HepG2 (cell line): ENCODE results near the gene PELI3. TPM values are rescaled to one million over a fixed set of nuclear protein-coding genes. Genes with fewer than 3 reads are reported as not detected.

Experiments
- ASH2L ChIP-seq: fragments of 300-600, 200-600 bp; sonication (generic); IDR thresholded peaks from 2 replicates; pipeline ENCODE4 v1.7.0; 2017; ENCODE audit warnings: low read depth, mild to moderate bottlenecking, moderate library complexity, mixed read lengths, low read length; ENCODE audit not compliant: insufficient read length
- ATRX ChIP-seq: sonication (generic); formaldehyde crosslinking; IDR thresholded peaks from 2 replicates; pipeline ENCODE4 v1.4.0; 2020; ENCODE audit warnings: missing genetic modification reagents, borderline replicate concordance
- CREBL2 ChIP-seq: sonication (generic); formaldehyde crosslinking; IDR thresholded peaks from 2 replicates; pipeline ENCODE4 v1.8.1; 2023; ENCODE audit warnings: missing genetic modification reagents, mild to moderate bottlenecking, borderline replicate concordance
- GATAD1 ChIP-seq: IDR thresholded peaks from 2 replicates; pipeline ENCODE4 v1.6.1; 2016; ENCODE audit warnings: missing genetic modification reagents, missing compliant biosample characterization
- HMGXB3 ChIP-seq: sonication (generic); formaldehyde crosslinking; IDR thresholded peaks from 2 replicates; pipeline ENCODE4 v1.4.0; 2020; ENCODE audit warnings: missing genetic modification reagents, borderline replicate concordance
- LRRFIP1 ChIP-seq: sonication (generic); formaldehyde crosslinking; conservative IDR thresholded peaks from 2 replicates; pipeline ENCODE4 v1.4.0; 2020; ENCODE audit warnings: missing genetic modification reagents
- MAFG ChIP-seq: sonication (generic); formaldehyde crosslinking; IDR thresholded peaks from 2 replicates; pipeline ENCODE4 v1.5.1; 2020; ENCODE audit warnings: mild to moderate bottlenecking, missing genetic modification reagents
- RARG ChIP-seq: sonication (generic); formaldehyde crosslinking; IDR thresholded peaks from 2 replicates; pipeline ENCODE4 v1.4.0; 2020; ENCODE audit warnings: low read depth, mild to moderate bottlenecking, missing genetic modification reagents
- REL ChIP-seq: sonication (generic); formaldehyde crosslinking; conservative IDR thresholded peaks from 2 replicates; pipeline ENCODE4 v1.8.0; 2022; ENCODE audit warnings: mild to moderate bottlenecking, missing genetic modification reagents, moderate library complexity
- SPEN ChIP-seq: sonication (generic); formaldehyde crosslinking; IDR thresholded peaks from 2 replicates; pipeline ENCODE4 v1.5.1; 2020; ENCODE audit warnings: low read depth, mild to moderate bottlenecking, missing genetic modification reagents
- ZNF543 ChIP-seq: sonication (generic); formaldehyde crosslinking; IDR thresholded peaks from 2 replicates; pipeline ENCODE4 v1.4.0; 2020; ENCODE audit warnings: mild to moderate bottlenecking, missing genetic modification reagents
- ZNF577 ChIP-seq: sonication (generic); formaldehyde crosslinking; IDR thresholded peaks from 2 replicates; pipeline ENCODE4 v1.4.0; 2020; ENCODE audit warnings: mild to moderate bottlenecking, low read depth, missing genetic modification reagents, borderline replicate concordance
- ZNF782 ChIP-seq: sonication (generic); formaldehyde crosslinking; IDR thresholded peaks from 2 replicates; pipeline ENCODE4 v1.4.0; 2020; ENCODE audit warnings: missing genetic modification reagents, mild to moderate bottlenecking, borderline replicate concordance
- polyA plus RNA-seq, 8 experiments: library from polyadenylated mRNA; depleted of rRNA in 3 of 8; stranded (reverse) in 7 of 8; unstranded in 1 of 8; fragments of >200 nt; fragmentation: Illumina TruSeq in 4 of 8; extraction: Trizol in 4 of 8; gene quantifications; 2 replicates each; pipeline versions ENCODE4 v1.2.1 to v1.2.3, GENCODE V29; 2011 to 2016; ENCODE audit warnings: low read depth in 4 of 8, missing spikeins in 1 of 8, mixed read lengths in 1 of 8; ENCODE audit not compliant: insufficient read depth in 1 of 8
- total RNA-seq, 5 experiments: library from RNA; depleted of rRNA; stranded (reverse); fragments of >200 nt; fragmentation: Illumina TruSeq; extraction: Trizol; gene quantifications; 2 replicates each; pipeline ENCODE4 v1.2.3, GENCODE V29; 2016; ENCODE audit warnings: low read depth in 1 of 5

Gene PELI3
- total and polyA plus RNA-seq, 2 of the 13 experiments (the other 11 are each of a cell fraction or from before 2014, with no cell fraction given): 2.0 to 4.0 TPM

GRCh38 chr11:66421492-66422205, 45.1 kb upstream of the PELI3 start (continued):
- TF ChIP-seq LRRFIP1 (CRISPR knock-in tag): peak; percentile 100
- TF ChIP-seq ZNF543 (CRISPR knock-in tag): peak; percentile 100
- peak; percentile 100 for TF ChIP-seq ATRX (CRISPR knock-in tag)
- peak; percentile 100 for TF ChIP-seq CREBL2
- TF ChIP-seq HMGXB3 (CRISPR knock-in tag): peak; percentile 99
- TF ChIP-seq ZNF577 (CRISPR knock-in tag): peak; percentile 100
- TF ChIP-seq ASH2L: no peak
- TF ChIP-seq ZNF782 (CRISPR knock-in tag): peak; percentile 100
- peak; percentile 97 for TF ChIP-seq GATAD1 (CRISPR knock-in tag)
- TF ChIP-seq REL (CRISPR knock-in tag): peak; percentile 100
- TF ChIP-seq MAFG (CRISPR knock-in tag): peak; percentile 99
- TF ChIP-seq SPEN: peak; percentile 100
- TF ChIP-seq RARG (CRISPR knock-in tag): peak; percentile 100
